GM18526 (cell line): ENCODE results near the gene GIMAP6.
A peak's percentile ranks its signal among the peaks of the same experiment; 100 is the strongest.

Experiments
- POLR2A ChIP-seq: IDR thresholded peaks from 3 replicates; pipeline ENCODE4 v1.6.1; 2011; ENCODE audit not compliant: insufficient read length; ENCODE audit errors: extremely low read depth

Gene GIMAP6

DNA sequence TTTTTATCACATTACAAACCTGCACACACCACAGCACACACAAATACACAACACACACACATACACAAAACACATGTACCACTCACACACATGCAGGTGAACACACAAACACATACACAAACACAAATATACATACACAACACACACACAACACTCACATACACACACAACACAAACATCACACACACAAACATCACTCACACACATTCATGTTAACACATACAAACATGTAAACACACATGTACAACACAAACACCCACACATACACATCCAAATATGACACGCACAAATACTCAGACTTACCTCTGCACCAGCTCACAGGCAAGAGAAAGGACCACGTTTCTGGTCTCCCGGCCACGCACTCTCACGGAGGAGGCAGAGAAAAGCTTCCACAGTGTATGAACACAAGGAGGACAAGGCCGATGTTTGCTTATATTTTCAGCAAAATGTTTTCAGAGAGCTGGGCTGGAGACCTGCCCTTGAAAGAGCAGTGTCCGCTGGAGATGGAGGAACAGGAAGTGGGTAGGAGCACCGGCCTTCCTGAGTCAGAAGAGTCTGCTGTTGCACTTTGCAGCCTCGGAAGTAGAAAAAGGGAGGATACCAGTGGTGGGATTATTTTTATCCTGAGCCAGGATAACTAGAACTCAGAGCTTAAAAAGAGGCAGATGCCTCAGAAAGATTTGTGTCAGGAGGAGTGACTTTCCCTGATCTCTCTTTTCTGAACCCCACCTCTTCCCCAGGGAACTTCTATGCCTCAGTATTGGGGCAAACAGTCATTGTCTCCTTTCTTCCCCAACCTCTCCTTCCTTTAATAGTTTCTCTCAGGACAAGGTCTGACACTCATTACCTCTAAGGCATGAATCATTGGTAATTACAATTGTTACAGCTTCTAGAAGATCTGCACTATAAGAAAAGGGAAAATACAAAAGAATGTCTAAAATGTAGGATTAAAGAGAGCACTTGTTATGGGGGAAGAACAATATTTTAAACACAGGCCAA lies at the start of gene GIMAP6:
Gene GIMAP6 (minus strand): TSS at position 520 of the 999 bp plus-strand sequence. CDS start 2,243 bp downstream, outside the sequence.
- peak; percentile 16 for TF ChIP-seq POLR2A

- no peak for TF ChIP-seq POLR2A
Measured at GRCh38 chr7:150675714-150676113, 43.5 kb upstream of the GIMAP6 start.

GRCh38 chr7:150668977-150669376 lies 36.8 kb upstream of the GIMAP6 start:
- TF ChIP-seq POLR2A, result no peak

DNA sequence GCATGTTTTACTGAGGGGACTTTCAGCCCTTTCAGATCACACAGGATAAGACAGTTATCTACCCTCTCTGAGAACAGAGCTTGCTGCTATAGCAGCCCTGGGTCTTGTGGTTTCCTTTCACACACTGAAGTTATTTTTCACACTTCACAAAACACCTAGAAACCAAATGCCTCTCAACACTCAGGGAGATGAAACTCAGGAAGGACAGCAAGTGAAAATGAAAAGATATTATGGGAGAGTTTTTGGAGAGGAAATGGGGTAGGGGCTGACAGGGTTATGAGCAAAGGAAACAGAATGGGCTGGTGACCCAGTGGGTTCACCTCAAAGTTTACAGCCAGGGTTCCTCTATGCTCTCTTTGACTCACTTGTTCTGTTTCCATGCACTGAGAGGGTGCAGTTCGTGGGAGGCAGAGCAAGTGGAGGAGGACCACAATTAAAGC lies 36.3 kb upstream of the GIMAP6 start:
- TF ChIP-seq POLR2A, result no peak

GRCh38 chr7:150666412-150666811 lies 34.2 kb upstream of the GIMAP6 start:
- no peak for TF ChIP-seq POLR2A

DNA sequence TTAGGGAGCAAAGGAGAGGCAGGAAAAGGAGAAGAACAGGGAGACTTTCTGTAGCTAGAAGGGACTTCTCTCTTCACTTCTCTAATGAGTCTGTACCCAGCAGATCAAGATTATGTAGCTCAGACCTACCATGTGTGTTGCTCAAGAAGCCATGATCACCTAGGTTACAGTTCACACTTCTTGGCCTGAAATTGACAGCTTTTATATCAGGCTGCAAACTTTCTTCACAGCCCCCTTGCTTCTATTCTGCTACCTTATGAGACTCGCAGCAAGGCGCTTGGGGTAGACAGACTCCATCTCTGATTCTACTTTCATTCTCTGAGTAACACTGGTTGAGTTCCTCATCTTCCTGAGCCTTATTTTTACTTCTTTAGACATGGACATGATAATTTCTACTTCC lies 33.7 kb upstream of the GIMAP6 start:
- TF ChIP-seq POLR2A, result no peak

GRCh38 chr7:150665089-150665748 lies 33.0 kb upstream of the GIMAP6 start:
- no peak for TF ChIP-seq POLR2A

DNA sequence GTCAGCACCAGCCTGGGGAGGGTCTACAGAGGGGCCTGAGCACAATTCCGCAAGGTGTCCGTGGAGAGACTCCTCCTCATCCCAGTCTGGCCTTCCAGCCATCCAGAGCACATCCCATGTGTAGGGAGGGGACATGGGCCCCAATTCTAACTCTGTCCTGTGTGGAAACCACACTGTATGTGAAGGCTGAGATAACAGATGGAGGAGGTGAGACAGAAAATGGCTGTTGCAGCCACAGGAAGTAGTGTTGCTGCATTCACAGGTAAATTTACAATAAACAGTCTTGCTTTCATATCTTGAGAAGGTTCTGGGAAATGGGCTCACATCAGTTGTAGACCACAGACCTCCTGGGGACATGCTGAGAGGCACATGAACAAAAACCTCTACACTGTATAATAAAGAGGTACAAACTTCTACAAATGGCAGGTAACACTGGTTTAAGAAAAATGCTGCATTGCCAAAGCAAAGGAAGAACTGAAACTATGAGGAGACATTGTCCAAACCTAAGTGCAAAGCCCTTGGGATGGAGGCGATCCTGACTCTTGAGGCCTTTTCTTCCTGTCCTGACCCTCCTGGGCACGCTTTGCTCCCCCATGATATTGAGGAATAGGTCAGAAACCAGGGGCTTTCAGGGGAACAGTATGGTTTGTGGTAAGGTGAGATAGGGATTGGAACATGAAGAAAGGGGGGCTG lies 31.8 kb upstream of the GIMAP6 start:
- no peak for TF ChIP-seq POLR2A

DNA sequence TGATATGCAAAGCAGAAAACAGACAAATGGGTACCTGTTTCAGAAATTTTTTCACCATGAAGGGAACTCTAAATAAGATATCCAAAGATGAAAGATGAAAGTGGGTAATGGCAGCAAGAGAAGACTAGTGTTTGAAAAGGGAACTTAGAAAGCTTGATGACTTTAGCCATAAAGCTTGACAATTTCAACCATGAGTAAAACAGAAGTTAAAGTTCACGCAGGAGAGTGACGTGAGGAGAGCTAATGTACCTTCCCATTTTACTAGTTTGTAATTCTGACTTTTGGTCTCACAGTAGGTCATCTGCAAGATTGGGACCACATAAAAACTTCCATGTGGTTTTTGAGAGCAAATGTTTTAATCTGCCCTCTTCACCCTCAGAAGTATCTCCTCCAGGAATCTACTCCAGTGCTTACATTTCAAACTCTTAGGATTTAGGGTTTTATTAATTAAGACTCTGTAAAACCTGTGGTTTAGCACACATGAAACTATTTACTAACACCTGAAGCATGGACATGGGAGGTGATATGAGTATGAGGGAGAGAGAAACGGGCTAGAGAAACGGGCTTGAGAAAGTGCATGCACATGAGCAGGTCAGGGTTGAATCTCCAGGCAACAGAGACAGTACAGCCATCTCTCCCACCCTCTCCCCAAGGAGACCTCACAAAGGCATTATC lies 28.9 kb upstream of the GIMAP6 start:
- TF ChIP-seq POLR2A, result no peak

DNA sequence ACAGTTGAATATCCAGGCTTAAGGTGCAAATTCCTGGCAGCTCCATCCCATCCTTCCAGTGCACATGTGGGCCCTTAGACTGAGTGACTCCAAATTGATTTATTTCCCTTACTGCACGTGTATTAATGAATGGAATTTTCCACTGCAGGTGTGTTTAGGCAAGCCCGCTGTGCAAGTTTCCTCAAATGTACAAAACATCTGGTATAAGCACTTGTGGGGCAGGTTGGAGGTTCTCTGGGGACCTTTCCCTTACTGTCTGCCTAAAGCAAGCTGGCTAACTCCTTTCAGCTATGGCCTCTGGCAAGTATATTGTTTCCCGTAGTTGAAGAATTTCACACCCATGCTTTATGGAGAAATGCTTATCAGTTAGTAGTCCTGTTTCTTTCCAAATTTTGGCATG lies 25.3 kb upstream of the GIMAP6 start:
- TF ChIP-seq POLR2A, result no peak

- TF ChIP-seq POLR2A, result no peak
Measured at GRCh38 chr7:150656047-150656446, 23.9 kb upstream of the GIMAP6 start.

DNA sequence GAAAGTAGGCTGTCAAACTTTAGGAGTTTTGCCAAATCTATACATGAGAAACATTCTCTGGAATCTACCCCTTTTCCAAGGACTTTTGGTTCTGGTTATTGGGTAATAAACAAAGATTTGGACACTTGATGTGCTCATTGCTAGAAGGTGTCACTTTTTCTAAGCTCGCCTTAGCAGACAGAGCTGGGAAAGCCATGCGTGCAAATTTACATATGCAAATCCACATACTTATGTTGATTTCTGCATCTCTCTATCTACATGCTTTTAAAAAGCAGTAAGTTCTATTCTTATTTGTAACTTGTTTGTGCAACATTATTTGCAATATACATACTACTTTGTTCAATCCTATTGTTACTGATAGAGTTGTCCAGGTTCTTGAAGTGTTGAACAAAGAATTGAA lies 22.5 kb upstream of the GIMAP6 start:
- TF ChIP-seq POLR2A, result no peak

GRCh38 chr7:150649080-150649385 lies 16.8 kb upstream of the GIMAP6 start:
- TF ChIP-seq POLR2A, result no peak

DNA sequence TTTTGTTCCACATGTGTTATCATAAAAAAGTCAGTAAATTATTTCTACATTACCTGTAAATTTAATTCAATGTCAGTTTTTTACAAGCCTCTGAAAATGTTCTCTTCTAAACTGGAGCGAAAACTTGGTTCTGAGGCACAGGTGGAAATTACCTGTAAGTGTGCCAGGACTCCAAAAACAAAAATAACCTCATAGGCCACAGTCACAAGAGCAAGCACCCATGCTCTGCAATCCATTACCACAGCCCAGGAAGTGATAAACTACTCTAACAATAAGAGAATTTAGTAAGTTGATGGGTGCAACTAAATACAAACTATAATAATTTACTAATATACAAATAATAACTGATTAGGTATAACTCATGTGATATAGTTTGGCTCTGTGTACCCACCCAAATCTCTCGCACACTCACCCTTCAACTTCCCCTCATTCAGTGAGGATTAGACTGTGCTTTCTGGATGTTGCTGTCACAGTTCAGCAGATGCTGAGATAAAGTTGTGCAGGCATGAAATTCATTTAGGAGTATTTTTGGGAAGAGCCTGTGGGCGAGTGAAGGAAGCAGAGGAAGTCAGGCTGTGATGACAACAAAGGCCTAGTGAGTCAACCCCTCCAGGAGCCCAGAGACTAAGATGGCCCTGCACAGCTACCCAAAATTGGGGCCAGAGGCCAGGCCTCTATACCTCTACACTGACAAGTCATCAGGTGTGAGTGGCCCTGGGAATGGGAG lies 16.3 kb upstream of the GIMAP6 start:
- TF ChIP-seq POLR2A, result no peak
